Skeletal muscle tissue (tissue), 1 donor: ENCODE measurements around the gene KRTAP5-4. TPM values are rescaled to one million over a fixed set of nuclear protein-coding genes. Genes with fewer than 3 reads are reported as not detected.

Source experiments
- total RNA-seq: library from RNA; depleted of rRNA; stranded (reverse); fragments of >200 nt; gene quantifications from one replicate; pipeline ENCODE4 v1.2.3, GENCODE V29; 2014

Gene KRTAP5-4
- total RNA-seq, 1 donor from 2014 or later, result not detected

Other genes starting within 250 kb of the KRTAP5-4 start
- 1.0 TPM for gene BRSK2, start 232.2 kb downstream of the KRTAP5-4 start, total RNA-seq
- gene MOB2, start 135.4 kb downstream of the KRTAP5-4 start, total RNA-seq, result 18.3 TPM
- 0.52 TPM for gene DUSP8, start 49.9 kb downstream of the KRTAP5-4 start, total RNA-seq
- gene KRTAP5-1, start 36.9 kb downstream of the KRTAP5-4 start, total RNA-seq, result not detected
- gene KRTAP5-2, start 23.8 kb downstream of the KRTAP5-4 start, total RNA-seq, result not detected
- not detected for gene KRTAP5-3, start 13.7 kb downstream of the KRTAP5-4 start, total RNA-seq
- gene KRTAP5-5, start 7.6 kb upstream of the KRTAP5-4 start, total RNA-seq, result not detected
- gene KRTAP5-6, start 75.1 kb upstream of the KRTAP5-4 start, total RNA-seq, result not detected
- gene IFITM10, start 128.5 kb upstream of the KRTAP5-4 start, total RNA-seq, result not detected
- 44.9 TPM for gene CTSD, start 141.8 kb upstream of the KRTAP5-4 start, total RNA-seq
- gene SYT8, start 212.9 kb upstream of the KRTAP5-4 start, total RNA-seq, result not detected
- gene TNNI2, start 216.8 kb upstream of the KRTAP5-4 start, total RNA-seq, result 2,937 TPM
- gene LSP1, start 230.9 kb upstream of the KRTAP5-4 start, total RNA-seq, result 29.2 TPM